ENCODE measurements around the gene CTAGE4. TPM values are rescaled to one million over a fixed set of nuclear protein-coding genes. Genes with fewer than 3 reads are reported as not detected.
"Not testable (repeated sequence)": the region's sequence is repeated elsewhere in the genome, so short reads cannot be mapped to it uniquely, and the experiment has no call there.

Gene CTAGE4
- total RNA-seq, 1 experiment from 2014 or later: 5.8 TPM

DNA sequence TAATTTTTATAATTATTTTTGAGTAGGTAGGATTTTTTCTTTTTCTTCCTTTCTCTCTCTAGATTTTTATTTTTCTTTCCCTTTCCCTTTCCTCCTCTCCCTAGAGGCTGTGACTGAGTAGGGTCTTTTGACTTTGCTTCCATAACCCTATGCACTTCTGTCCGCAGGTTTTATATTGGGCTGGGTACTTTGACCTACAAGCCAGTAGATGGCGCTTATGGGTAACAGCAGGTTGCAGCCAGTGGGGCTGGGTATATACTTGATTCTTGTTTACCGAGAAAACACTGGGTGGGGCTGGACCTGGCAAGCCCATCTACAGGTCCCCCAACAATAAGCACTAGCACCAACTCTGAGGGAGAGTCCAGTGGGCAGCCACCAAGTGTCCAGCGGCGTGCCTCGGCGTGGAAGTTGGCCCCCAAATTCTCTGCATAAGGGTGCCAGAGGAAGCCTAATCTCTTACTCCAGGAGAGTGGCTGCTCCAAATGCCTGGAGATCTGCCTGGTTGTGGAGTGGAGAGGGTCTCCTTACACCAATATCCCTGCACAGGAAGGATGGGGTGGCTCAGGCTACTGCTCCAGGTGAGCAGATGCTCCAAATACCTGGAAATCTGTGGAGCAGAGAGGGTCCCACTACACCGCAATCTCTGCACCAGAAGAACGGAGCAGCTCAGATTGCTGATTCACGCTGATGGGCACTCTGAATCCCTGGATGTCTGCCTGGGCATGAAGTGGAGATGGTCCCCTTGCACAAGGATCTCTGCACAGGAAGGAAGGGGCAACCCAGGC, 4.7 kb upstream of the CTAGE4 start:
- intact Hi-C loops (cut with micrococcal nuclease; ENCODE audit: unreplicated experiment); H3K9me3 ChIP-seq (ENCODE audit: insufficient read depth, low read depth); H3K36me3 ChIP-seq (ENCODE audit: low read depth); H4K20me1 ChIP-seq (ENCODE audit: insufficient read depth); CTCF ChIA-PET; H3K79me2 ChIP-seq (ENCODE audit: low read depth); BruUV-seq (replicated peaks); H3K27me3 ChIP-seq (ENCODE audit: insufficient read depth, low read depth); H3K4me1 ChIP-seq (replicated peaks; ENCODE audit: insufficient read depth); H3K4me2 ChIP-seq; H3K4me3 ChIP-seq; H3K27ac ChIP-seq; H3F3A ChIP-seq (ENCODE audit: insufficient read depth, low read depth); H3K9me2 ChIP-seq (ENCODE audit: insufficient read depth); POLR2A ChIA-PET (ENCODE audit: unreplicated experiment); H2AFZ ChIP-seq; DNase-seq: not testable (repeated sequence)
- TF ChIP-seq, protein P1, sequence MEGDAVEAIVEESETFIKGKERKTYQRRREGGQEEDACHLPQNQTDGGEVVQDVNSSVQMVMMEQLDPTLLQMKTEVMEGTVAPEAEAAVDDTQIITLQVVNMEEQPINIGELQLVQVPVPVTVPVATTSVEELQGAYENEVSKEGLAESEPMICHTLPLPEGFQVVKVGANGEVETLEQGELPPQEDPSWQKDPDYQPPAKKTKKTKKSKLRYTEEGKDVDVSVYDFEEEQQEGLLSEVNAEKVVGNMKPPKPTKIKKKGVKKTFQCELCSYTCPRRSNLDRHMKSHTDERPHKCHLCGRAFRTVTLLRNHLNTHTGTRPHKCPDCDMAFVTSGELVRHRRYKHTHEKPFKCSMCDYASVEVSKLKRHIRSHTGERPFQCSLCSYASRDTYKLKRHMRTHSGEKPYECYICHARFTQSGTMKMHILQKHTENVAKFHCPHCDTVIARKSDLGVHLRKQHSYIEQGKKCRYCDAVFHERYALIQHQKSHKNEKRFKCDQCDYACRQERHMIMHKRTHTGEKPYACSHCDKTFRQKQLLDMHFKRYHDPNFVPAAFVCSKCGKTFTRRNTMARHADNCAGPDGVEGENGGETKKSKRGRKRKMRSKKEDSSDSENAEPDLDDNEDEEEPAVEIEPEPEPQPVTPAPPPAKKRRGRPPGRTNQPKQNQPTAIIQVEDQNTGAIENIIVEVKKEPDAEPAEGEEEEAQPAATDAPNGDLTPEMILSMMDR (conservative IDR thresholded peaks at IDR 0.05): peak; percentile 67

DNA sequence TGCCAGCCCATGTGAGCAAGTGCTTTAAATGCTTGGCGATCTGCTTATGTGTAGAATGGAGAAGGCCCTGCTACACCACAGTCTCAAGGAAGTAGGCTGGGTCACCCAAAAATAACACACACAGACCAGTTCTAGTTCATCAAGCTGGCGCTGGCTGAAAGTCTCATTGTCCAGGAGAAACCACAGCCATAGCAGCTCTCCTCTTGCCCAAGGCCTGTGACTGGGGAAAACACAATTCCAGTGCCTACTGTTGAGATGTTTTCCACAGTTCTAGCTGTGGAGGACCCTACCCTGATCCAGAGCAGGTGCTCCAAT, 4.1 kb upstream of the CTAGE4 start:
- BruUV-seq (replicated peaks); DNase-seq; H3K79me2 ChIP-seq (ENCODE audit: low read depth); H4K20me1 ChIP-seq (ENCODE audit: insufficient read depth); POLR2A ChIA-PET (ENCODE audit: unreplicated experiment); H3K4me1 ChIP-seq (replicated peaks; ENCODE audit: insufficient read depth); H3K9me2 ChIP-seq (ENCODE audit: insufficient read depth); H3K36me3 ChIP-seq (ENCODE audit: low read depth); H3K27me3 ChIP-seq (ENCODE audit: insufficient read depth, low read depth); H3F3A ChIP-seq (ENCODE audit: insufficient read depth, low read depth); H3K9me3 ChIP-seq (ENCODE audit: insufficient read depth, low read depth); CTCF ChIA-PET; H2AFZ ChIP-seq; H3K4me3 ChIP-seq; H3K4me2 ChIP-seq; intact Hi-C loops (cut with micrococcal nuclease; ENCODE audit: unreplicated experiment); H3K27ac ChIP-seq: not testable (repeated sequence)

DNA sequence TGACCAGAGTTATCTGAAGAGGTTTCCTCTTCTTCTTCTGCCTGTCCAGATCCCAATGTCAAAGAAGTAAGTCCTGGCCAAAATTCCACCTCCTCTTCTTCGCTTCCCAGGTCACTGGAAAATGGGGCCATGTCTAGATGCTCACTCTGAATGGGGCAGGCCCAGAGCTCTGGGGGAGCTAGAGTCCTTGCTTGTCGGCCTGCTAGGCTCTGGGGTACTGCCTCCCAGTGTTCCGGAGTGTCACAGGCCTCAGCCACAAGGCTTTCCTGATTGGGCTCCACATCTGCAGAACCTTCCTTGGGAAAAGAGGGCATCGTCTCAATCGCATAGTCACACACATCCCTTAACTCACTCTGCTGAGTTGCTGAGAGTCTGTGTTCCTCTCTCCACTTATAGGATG, 4.6 kb downstream of the CTAGE4 start:
- H3K9me3 ChIP-seq (ENCODE audit: insufficient read depth, low read depth); BruUV-seq (replicated peaks); H4K20me1 ChIP-seq (ENCODE audit: insufficient read depth); H3K79me2 ChIP-seq (ENCODE audit: low read depth); CTCF ChIA-PET; H3K36me3 ChIP-seq (ENCODE audit: low read depth); POLR2A ChIA-PET (ENCODE audit: unreplicated experiment); H2AFZ ChIP-seq; H3F3A ChIP-seq (ENCODE audit: insufficient read depth, low read depth); H3K4me2 ChIP-seq; H3K4me1 ChIP-seq (replicated peaks; ENCODE audit: insufficient read depth); H3K4me3 ChIP-seq; intact Hi-C loops (cut with micrococcal nuclease; ENCODE audit: unreplicated experiment); H3K27ac ChIP-seq; DNase-seq; H3K27me3 ChIP-seq (ENCODE audit: insufficient read depth, low read depth); H3K9me2 ChIP-seq (ENCODE audit: insufficient read depth): not testable (repeated sequence)

DNA sequence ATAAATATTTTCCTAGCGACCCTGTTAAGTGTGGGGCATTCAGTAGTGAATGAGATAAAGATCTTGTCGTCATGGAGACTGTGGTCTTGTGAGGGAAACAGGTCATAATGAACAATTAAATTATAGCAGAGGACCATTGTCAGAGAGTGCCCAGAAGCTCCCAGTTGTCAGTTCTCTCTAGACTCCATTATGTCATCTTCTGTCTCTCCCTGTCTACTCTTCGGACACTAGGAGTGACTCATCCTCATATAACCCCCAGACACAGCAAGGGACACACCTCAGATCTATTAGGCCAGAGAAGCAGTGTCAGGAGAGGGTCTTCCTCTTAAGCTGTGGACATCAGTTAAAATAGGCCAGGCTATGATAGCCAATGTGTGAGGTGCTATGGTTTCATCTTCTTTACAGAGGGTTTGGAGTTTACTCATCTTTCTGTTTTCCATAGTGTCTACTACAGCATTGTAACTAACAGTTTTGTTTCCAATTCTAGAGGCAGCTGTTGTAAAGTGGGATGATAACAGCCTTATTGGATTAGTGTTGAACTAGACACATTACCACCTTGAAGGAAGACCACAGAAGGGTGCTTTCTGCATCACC, 5.4 kb downstream of the CTAGE4 start:
- CTCF ChIA-PET; BruUV-seq (replicated peaks): not testable (repeated sequence)

DNA sequence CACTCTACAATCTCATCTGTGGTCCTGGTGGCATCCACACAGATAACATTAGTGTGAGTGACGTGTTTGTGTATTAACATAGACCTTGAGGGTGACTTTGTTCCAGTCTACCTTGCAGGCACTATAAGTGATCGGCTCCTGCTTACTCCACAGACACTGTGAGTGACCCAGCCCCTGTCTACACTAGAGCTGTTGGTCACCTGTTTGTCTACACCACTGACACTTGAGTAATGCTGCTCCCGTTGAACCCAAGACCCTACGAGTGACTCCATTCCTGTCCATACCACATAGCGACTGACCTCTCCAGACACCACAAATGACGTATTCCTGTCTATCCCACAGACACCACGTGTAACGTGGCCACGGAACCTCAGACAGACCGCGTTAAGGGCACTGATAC, 10.5 kb downstream of the CTAGE4 start:
- H3K27ac ChIP-seq; POLR2A ChIA-PET (ENCODE audit: unreplicated experiment): not testable (repeated sequence)

More for the DNA sequence above, 5.4 kb downstream of the CTAGE4 start:
- H4K20me1 ChIP-seq (ENCODE audit: insufficient read depth); intact Hi-C loops (cut with micrococcal nuclease; ENCODE audit: unreplicated experiment); H3K4me3 ChIP-seq; H3K79me2 ChIP-seq (ENCODE audit: low read depth); H3K4me1 ChIP-seq (replicated peaks; ENCODE audit: insufficient read depth); DNase-seq; H3K9me2 ChIP-seq (ENCODE audit: insufficient read depth); H3K36me3 ChIP-seq (ENCODE audit: low read depth); H3K4me2 ChIP-seq; H3K27me3 ChIP-seq (ENCODE audit: insufficient read depth, low read depth); H2AFZ ChIP-seq; H3F3A ChIP-seq (ENCODE audit: insufficient read depth, low read depth); POLR2A ChIA-PET (ENCODE audit: unreplicated experiment); H3K27ac ChIP-seq; H3K9me3 ChIP-seq (ENCODE audit: insufficient read depth, low read depth): not testable (repeated sequence)

DNA sequence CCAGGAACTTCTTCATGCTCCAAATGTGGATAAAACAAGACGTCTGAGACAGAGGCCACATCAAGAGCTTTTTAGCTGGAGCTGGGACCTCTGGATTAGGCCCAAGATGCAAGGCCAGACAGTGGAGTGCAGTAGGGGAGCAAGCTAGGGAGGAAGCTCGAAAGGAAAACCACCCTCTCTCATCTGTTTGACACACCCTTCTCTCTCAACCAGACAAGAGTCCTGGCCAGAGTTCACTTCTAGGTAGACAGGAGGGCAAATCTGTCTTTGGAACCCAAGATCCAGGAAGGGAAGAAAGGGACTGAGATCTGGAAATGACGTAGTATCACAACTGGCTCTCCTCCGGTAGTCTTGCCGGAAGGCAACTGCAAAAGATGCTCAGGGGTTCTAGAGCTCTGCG, 11.2 kb downstream of the CTAGE4 start:
- DNase-seq; H3K36me3 ChIP-seq (ENCODE audit: low read depth); H3K27me3 ChIP-seq (ENCODE audit: insufficient read depth, low read depth); H3K9me2 ChIP-seq (ENCODE audit: insufficient read depth); intact Hi-C loops (cut with micrococcal nuclease; ENCODE audit: unreplicated experiment); H3K79me2 ChIP-seq (ENCODE audit: low read depth); H2AFZ ChIP-seq; H3K27ac ChIP-seq; H3F3A ChIP-seq (ENCODE audit: insufficient read depth, low read depth); CTCF ChIA-PET; POLR2A ChIA-PET (ENCODE audit: unreplicated experiment); H3K9me3 ChIP-seq (ENCODE audit: insufficient read depth, low read depth); H4K20me1 ChIP-seq (ENCODE audit: insufficient read depth); H3K4me2 ChIP-seq; H3K4me3 ChIP-seq; H3K4me1 ChIP-seq (replicated peaks; ENCODE audit: insufficient read depth): not testable (repeated sequence)
- TSS peak; percentile 84 for BruUV-seq (replicated peaks)

More for the DNA sequence above, 10.5 kb downstream of the CTAGE4 start:
- H3K79me2 ChIP-seq (ENCODE audit: low read depth); H2AFZ ChIP-seq; CTCF ChIA-PET; H3K4me2 ChIP-seq; H4K20me1 ChIP-seq (ENCODE audit: insufficient read depth); H3K9me2 ChIP-seq (ENCODE audit: insufficient read depth); BruUV-seq (replicated peaks); H3K9me3 ChIP-seq (ENCODE audit: insufficient read depth, low read depth); H3K36me3 ChIP-seq (ENCODE audit: low read depth); DNase-seq; H3K4me1 ChIP-seq (replicated peaks; ENCODE audit: insufficient read depth); H3F3A ChIP-seq (ENCODE audit: insufficient read depth, low read depth); intact Hi-C loops (cut with micrococcal nuclease; ENCODE audit: unreplicated experiment); H3K27me3 ChIP-seq (ENCODE audit: insufficient read depth, low read depth); H3K4me3 ChIP-seq: not testable (repeated sequence)
